Peyer's patch (tissue), 4 donors: ENCODE measurements around the gene ASCC1. TPM values are rescaled to one million over a fixed set of nuclear protein-coding genes. Genes with fewer than 3 reads are reported as not detected.

Experiments
- DNase-seq, 3 donors: peaks; one replicate each; pipeline ENCODE4 v3.0.0-alpha.2; 2017 to 2019
- H3K27ac ChIP-seq, 4 donors: fragments of 200-600 bp; sonication (generic); one replicate each; pipeline ENCODE4 v1.5.1; 2016 to 2019
- H3K27me3 ChIP-seq, 2 donors: fragments of 200-600 bp; sonication (generic); one replicate each; pipeline ENCODE4 v1.5.1; 2019
- H3K36me3 ChIP-seq, 3 donors: fragments of 200-600 bp; sonication (generic); one replicate each; pipeline ENCODE4 v1.5.1; 2016 to 2019
- H3K4me1 ChIP-seq, 4 donors: fragments of 200-600 bp; sonication (generic); one replicate each; pipeline ENCODE4 v1.5.1; 2016 to 2019
- H3K4me3 ChIP-seq, 4 donors: fragments of 200-600 bp; sonication (generic); 1 replicate in 3 of 4; 2 replicates in 1 of 4; pipeline ENCODE4 v1.5.1; 2016 to 2019; ENCODE audit warnings: mild to moderate bottlenecking in 1 of 4
- H3K9me3 ChIP-seq, 4 donors: fragments of 200-600 bp; sonication (generic); one replicate each; pipeline ENCODE4 v1.5.1; 2016 to 2019; ENCODE audit warnings: mild to moderate bottlenecking in 1 of 4
- POLR2A ChIP-seq, 2 donors: fragments of 450-650 bp; IDR thresholded peaks; one replicate each; pipeline ENCODE4 v1.5.1; 2017; ENCODE audit warnings: antibody characterized with exemption in 2 of 2, mild to moderate bottlenecking in 2 of 2, moderate library complexity in 2 of 2
- total RNA-seq, 4 donors: library from RNA; depleted of rRNA; stranded (reverse); fragments of >200 nt; gene quantifications; one replicate each; pipeline ENCODE4 v1.1.0, GENCODE V29; 2016
- TF ChIP-seq, protein P1 (sequence below), 6 experiments: fragments of 450-650 bp in 4 of 6; fragments of 200-600 bp in 2 of 6; sonication (generic) in 1 of 6; IDR thresholded peaks; one replicate each; pipeline ENCODE4 v1.5.1; 2017 to 2019; ENCODE audit warnings: antibody characterized with exemption in 6 of 6, mild to moderate bottlenecking in 3 of 6, moderate library complexity in 1 of 6

The ASCC1 gene
- total RNA-seq, 4 donors from 2014 or later, result 9.7 to 48.7 (median 21.5) TPM

DNA sequence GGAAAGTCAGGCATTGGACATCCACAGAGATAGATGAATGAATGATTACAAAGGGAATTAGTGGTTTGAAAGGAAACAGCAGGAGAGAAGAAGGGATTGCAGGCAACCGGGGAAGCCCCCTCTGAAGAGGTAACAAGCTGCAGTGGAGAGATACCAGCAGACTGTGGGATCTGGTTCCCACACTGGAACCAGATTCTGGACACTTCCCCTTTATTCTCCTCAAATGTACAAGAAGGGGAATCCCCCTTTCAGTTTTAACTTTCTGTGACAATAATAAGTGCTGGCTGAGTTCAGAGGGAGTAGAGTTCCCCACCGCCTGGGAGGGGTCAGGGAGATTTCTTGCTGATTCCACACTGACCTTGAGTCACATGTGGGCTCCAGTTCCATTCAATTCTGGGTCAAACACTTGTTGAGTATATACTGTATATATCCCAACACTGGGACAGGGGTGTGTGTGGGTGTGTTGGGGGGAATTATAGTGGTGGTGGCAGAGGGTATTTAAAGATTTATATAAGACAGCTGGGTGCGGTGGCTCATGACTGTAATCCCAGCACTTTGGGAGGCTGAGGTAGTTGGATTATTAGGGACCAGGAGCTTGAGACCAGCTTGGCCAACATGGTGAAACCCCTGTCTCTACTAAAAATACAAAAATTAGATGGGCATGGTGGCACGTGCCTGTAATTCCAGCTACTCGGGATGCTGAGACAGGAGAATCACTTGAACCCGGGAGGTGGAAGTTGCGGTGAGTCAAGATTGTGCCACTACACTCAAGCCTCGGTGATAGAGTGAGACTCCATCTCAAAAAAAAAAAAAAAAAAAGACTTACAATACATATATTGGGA lies 41.2 kb upstream of the ASCC1 start:
- TF ChIP-seq, protein P1, sequence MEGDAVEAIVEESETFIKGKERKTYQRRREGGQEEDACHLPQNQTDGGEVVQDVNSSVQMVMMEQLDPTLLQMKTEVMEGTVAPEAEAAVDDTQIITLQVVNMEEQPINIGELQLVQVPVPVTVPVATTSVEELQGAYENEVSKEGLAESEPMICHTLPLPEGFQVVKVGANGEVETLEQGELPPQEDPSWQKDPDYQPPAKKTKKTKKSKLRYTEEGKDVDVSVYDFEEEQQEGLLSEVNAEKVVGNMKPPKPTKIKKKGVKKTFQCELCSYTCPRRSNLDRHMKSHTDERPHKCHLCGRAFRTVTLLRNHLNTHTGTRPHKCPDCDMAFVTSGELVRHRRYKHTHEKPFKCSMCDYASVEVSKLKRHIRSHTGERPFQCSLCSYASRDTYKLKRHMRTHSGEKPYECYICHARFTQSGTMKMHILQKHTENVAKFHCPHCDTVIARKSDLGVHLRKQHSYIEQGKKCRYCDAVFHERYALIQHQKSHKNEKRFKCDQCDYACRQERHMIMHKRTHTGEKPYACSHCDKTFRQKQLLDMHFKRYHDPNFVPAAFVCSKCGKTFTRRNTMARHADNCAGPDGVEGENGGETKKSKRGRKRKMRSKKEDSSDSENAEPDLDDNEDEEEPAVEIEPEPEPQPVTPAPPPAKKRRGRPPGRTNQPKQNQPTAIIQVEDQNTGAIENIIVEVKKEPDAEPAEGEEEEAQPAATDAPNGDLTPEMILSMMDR (IDR thresholded peaks at IDR 0.05), result no peak
- no peak for TF ChIP-seq POLR2A (IDR thresholded peaks at IDR 0.05)
- H3K36me3 ChIP-seq, result no peaks in the 10 kb centered on the region
- H3K27me3 ChIP-seq, result no peaks in the 10 kb centered on the region
- peak in 2 of 3 donors; percentile 56 to 68 for DNase-seq
- no peak overlapping the region for H3K4me3 ChIP-seq
- H3K9me3 ChIP-seq, result no peaks in the 10 kb centered on the region
- peak overlapping the region; percentile 65 to 90 (median 79) for H3K27ac ChIP-seq
- H3K4me1 ChIP-seq, result peaks cover 4 to 83% (median 50%) of the 10 kb centered on the region in 4 donors

DNA sequence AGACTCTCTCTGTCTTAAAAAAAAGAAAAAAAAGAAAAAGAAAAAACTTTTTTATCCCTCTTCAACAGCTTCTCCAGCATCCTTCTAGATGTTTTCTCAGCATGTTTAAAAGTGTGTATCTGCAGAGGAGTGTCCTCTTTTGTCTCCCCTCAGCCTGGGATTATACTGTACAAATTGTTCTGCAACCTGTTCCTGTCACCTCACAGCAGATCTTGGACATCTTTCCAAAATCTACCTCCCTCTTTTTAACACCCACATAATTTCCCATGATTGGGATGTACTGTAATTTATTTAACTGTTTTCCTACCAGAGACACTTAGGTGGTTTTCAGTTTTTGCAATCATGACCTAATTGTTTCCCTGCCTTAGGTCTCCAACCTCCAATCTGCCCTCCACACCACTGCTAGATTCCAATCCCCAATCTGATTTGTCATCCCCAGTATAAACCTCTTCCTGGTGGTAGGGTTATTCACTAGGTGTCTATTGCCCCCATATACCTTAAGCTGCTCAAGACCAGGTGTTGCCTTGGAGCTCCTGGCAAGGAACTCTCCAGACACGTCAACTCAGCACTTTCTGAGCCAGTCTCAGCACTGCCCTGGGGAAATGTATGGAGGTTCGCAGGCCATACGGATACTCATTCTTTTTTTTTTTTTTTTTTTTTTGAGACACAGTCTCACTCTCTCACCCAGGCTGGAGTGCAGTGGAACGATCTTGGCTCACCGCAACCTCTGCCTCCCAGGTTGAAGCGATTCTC lies 40.1 kb upstream of the ASCC1 start:
- DNase-seq, result no peak
- no peaks in the 10 kb centered on the region for H3K36me3 ChIP-seq
- no peaks in the 10 kb centered on the region for H3K27me3 ChIP-seq
- no peak overlapping the region for H3K4me3 ChIP-seq
- peaks cover 0 to 73% (median 49%) of the 10 kb centered on the region in 4 donors for H3K4me1 ChIP-seq
- peak overlapping the region; percentile 76 to 96 (median 86) for H3K27ac ChIP-seq
- TF ChIP-seq, protein P1 (IDR thresholded peaks at IDR 0.05), result no peak
- no peak for TF ChIP-seq POLR2A (IDR thresholded peaks at IDR 0.05)
- no peaks in the 10 kb centered on the region for H3K9me3 ChIP-seq

DNA sequence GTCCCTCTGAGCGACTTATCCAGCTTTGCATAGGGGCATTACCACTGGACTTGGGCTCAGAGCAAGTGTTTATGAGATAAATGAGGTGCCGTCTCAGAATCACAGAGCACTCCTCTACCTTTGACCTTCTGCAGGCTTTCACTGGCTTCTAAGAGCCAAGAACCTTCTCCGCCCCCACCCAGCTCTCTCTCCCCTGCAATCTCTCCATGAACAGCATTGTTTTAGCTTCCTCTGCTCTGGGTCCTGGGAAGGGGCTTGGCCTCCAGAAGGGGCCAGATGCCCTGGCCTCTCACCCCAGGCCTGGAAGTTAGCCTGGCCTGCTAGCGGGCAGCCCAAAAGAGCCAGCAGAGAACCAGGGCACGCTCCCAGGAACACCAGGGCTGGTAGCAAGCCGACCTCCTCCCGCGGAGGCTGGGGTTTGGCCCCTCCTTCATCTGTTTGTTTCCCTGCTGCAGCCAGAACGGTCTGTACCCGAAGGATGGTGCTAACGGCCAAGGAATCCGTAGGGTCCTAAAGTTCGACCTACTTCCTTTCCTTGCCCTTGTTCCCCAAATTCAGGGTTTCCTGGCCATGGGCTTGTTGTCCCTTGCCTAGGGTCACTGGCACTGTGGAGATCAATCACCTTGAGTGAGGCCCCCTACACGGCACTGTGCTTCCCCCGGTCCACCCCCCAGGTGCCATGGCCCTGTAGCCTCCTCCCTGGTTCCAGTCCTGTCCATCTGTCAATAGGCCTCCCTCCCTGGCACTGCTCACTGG lies 38.9 kb upstream of the ASCC1 start:
- TF ChIP-seq POLR2A (IDR thresholded peaks at IDR 0.05), result peak; percentile 43 to 64
- TF ChIP-seq, protein P1 (IDR thresholded peaks at IDR 0.05), result no peak
- Histone ChIP-seq H3K27me3 (no peaks in the 10 kb centered on the region), H3K36me3 (no peaks in the 10 kb centered on the region), H3K4me3 (peak overlapping the region in 3 of 4 donors; percentile 4 to 22 (median 17)), H3K27ac (peak overlapping the region; percentile 76 to 96 (median 86)), H3K4me1 (peaks cover 0 to 73% (median 49%) of the 10 kb centered on the region in 4 donors), H3K9me3 (no peaks in the 10 kb centered on the region)
- peak; percentile 74 to 94 (median 91) for DNase-seq

DNA sequence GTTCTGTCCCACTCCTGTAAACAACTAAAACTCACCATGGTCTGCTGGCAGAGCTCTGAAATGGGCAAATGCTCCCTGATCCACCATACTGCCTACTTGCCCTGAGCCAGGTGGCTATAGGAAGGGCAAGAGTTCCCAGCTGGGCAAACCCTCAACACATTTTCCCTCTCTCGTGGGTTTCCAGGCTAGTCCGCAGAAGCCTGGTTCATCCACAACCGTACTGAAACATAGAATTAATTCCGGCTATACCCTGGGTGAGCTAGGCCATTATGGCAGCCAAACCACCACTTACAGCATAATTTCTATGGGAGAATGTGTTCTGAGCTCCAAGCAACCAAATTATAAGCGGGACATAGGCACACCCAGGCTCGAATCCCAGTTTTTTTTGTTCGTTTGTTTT lies 37.5 kb upstream of the ASCC1 start:
- H3K36me3 ChIP-seq, result no peaks in the 10 kb centered on the region
- H3K9me3 ChIP-seq, result no peaks in the 10 kb centered on the region
- peaks cover 0 to 72% (median 48%) of the 10 kb centered on the region in 4 donors for H3K4me1 ChIP-seq
- H3K4me3 ChIP-seq, result no peak overlapping the region
- H3K27me3 ChIP-seq, result no peaks in the 10 kb centered on the region
- peak overlapping the region; percentile 36 to 96 (median 86) for H3K27ac ChIP-seq
- DNase-seq, result no peak
- TF ChIP-seq POLR2A (IDR thresholded peaks at IDR 0.05), result no peak
- TF ChIP-seq, protein P1 (IDR thresholded peaks at IDR 0.05), result no peak

DNA sequence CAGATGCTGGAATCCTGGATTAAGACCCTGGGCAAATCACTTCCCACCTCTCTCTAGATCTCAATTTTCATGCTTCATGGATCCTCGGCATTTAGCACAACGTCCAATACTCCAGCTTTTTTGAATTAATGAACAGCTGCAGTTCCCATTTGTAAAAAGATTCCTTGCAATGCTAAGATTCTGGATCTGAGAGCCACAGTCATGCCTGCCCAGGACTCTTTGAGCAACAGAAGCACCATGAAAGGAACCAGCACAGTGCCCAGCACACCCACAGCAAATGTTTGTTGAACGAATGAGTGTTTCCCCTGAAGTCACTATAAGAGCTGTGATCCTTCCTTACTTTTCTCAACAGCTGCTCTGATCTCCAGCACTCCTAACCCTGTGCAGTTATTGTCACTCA lies 36.9 kb upstream of the ASCC1 start:
- H3K4me3 ChIP-seq, result no peak overlapping the region
- TF ChIP-seq POLR2A (IDR thresholded peaks at IDR 0.05), result no peak
- TF ChIP-seq, protein P1 (IDR thresholded peaks at IDR 0.05), result no peak
- peaks cover under 1 to 78% (median 49%) of the 10 kb centered on the region in 4 donors for H3K4me1 ChIP-seq
- no peaks in the 10 kb centered on the region for H3K36me3 ChIP-seq
- H3K27ac ChIP-seq, result peak overlapping the region; percentile 36 to 96 (median 86)
- H3K27me3 ChIP-seq, result no peaks in the 10 kb centered on the region
- no peak for DNase-seq
- H3K9me3 ChIP-seq, result no peaks in the 10 kb centered on the region
